ENCODE results near the gene ATP8B4.
A peak's percentile ranks its signal among the peaks of the same experiment; 100 is the strongest.

ATP8B4 gene

GRCh38 chr15:49900903-49901235 is 218.2 kb downstream of the ATP8B4 start:
- Histone ChIP-seq H3K36me3 (ENCODE audit: control insufficient read depth in 1 of 2, insufficient read depth in 2 of 2, low read length in 2 of 2) (no peaks in the 10 kb centered on the region), H4K8ac (ENCODE audit: low read depth, low read length) (no peak overlapping the region), H3K4me1 (ENCODE audit: control insufficient read depth in 1 of 2, insufficient read depth in 2 of 2, low read length in 2 of 2) (no peaks in the 10 kb centered on the region), H2BK120ac (ENCODE audit: insufficient read depth, low read length, poor library complexity) (no peak overlapping the region), H3K4me2 (ENCODE audit: low read length) (no peak overlapping the region), H3K18ac (ENCODE audit: low read length) (no peak overlapping the region), H2AK5ac (ENCODE audit: low read length) (no peak overlapping the region), H3K9me3 (ENCODE audit: insufficient read depth, low read depth, low read length) (no peaks in the 10 kb centered on the region), H3K27ac (ENCODE audit: low read depth, low read length) (no peak overlapping the region), H3K79me1 (ENCODE audit: low read length) (peaks cover 2% of the 10 kb centered on the region), H4K12ac (ENCODE audit: low read depth, low read length) (no peak overlapping the region), H3K23ac (ENCODE audit: low read length) (no peak overlapping the region), H3K27me3 (ENCODE audit: insufficient read depth, low read length) (no peaks in the 10 kb centered on the region), H3K14ac (ENCODE audit: low read length) (no peak overlapping the region), H3K79me2 (ENCODE audit: control insufficient read depth, insufficient read depth, low read length, poor library complexity) (no peaks in the 10 kb centered on the region), H3K4me3 (ENCODE audit: low read depth, low read length) (no peak overlapping the region), H3K9ac (ENCODE audit: low read length) (no peak overlapping the region), H3K4ac (ENCODE audit: low read depth, low read length) (no peak overlapping the region), H2BK12ac (ENCODE audit: low read length) (no peak overlapping the region), H4K91ac (ENCODE audit: low read depth, low read length) (no peak overlapping the region), H2AFZ (ENCODE audit: insufficient read depth, low read length, poor library complexity) (no peak overlapping the region), H2BK5ac (ENCODE audit: low read depth, low read length, poor library complexity) (no peak overlapping the region)
- no peak for DNase-seq
- WGBS (ENCODE audit: extremely low coverage, insufficient coverage, insufficient read length), result no CpG with 5 or more reads among the region's 1 CpG

GRCh38 chr15:49900006-49900902 is 218.8 kb downstream of the ATP8B4 start:
- H3K27me3 ChIP-seq (ENCODE audit: insufficient read depth, low read length), result no peaks in the 10 kb centered on the region
- no peak overlapping the region for H2AK5ac ChIP-seq (ENCODE audit: low read length)
- no peaks in the 10 kb centered on the region for H3K79me2 ChIP-seq (ENCODE audit: control insufficient read depth, insufficient read depth, low read length, poor library complexity)
- no peak overlapping the region for H3K4ac ChIP-seq (ENCODE audit: low read depth, low read length)
- H3K9me3 ChIP-seq (ENCODE audit: insufficient read depth, low read depth, low read length), result no peaks in the 10 kb centered on the region
- no peak overlapping the region for H3K14ac ChIP-seq (ENCODE audit: low read length)
- H2BK12ac ChIP-seq (ENCODE audit: low read length), result no peak overlapping the region
- no CpG with 5 or more reads among the region's 5 CpGs for WGBS (ENCODE audit: extremely low coverage, insufficient coverage, insufficient read length)
- H3K36me3 ChIP-seq (ENCODE audit: control insufficient read depth in 1 of 2, insufficient read depth in 2 of 2, low read length in 2 of 2), result no peaks in the 10 kb centered on the region
- peaks cover 2% of the 10 kb centered on the region for H3K79me1 ChIP-seq (ENCODE audit: low read length)
- DNase-seq, result peak in 1 of 2 donors; percentile 45
- H3K4me1 ChIP-seq (ENCODE audit: control insufficient read depth in 1 of 2, insufficient read depth in 2 of 2, low read length in 2 of 2), result no peaks in the 10 kb centered on the region
- H4K91ac ChIP-seq (ENCODE audit: low read depth, low read length), result no peak overlapping the region
- peak overlapping the region; percentile 57 for H3K27ac ChIP-seq (ENCODE audit: low read depth, low read length)
- H3K4me2 ChIP-seq (ENCODE audit: low read length), result no peak overlapping the region
- H2AFZ ChIP-seq (ENCODE audit: insufficient read depth, low read length, poor library complexity), result no peak overlapping the region
- no peak overlapping the region for H4K8ac ChIP-seq (ENCODE audit: low read depth, low read length)
- H2BK5ac ChIP-seq (ENCODE audit: low read depth, low read length, poor library complexity), result no peak overlapping the region
- H2BK120ac ChIP-seq (ENCODE audit: insufficient read depth, low read length, poor library complexity), result no peak overlapping the region
- H3K4me3 ChIP-seq (ENCODE audit: low read depth, low read length), result no peak overlapping the region
- no peak overlapping the region for H4K12ac ChIP-seq (ENCODE audit: low read depth, low read length)
- H3K18ac ChIP-seq (ENCODE audit: low read length), result no peak overlapping the region
- no peak overlapping the region for H3K23ac ChIP-seq (ENCODE audit: low read length)
- H3K9ac ChIP-seq (ENCODE audit: low read length), result no peak overlapping the region

- WGBS (ENCODE audit: extremely low coverage, insufficient coverage, insufficient read length), result no CpG with 5 or more reads among the region's 2 CpGs
- Histone ChIP-seq H3K4me1 (ENCODE audit: control insufficient read depth in 1 of 2, insufficient read depth in 2 of 2, low read length in 2 of 2) (peaks cover 0 to 2% of the 10 kb centered on the region in 2 experiments), H3K36me3 (ENCODE audit: control insufficient read depth in 1 of 2, insufficient read depth in 2 of 2, low read length in 2 of 2) (no peaks in the 10 kb centered on the region), H2AFZ (ENCODE audit: insufficient read depth, low read length, poor library complexity) (no peak overlapping the region), H2AK5ac (ENCODE audit: low read length) (no peak overlapping the region), H4K91ac (ENCODE audit: low read depth, low read length) (peak overlapping the region; percentile 35), H3K27ac (ENCODE audit: low read depth, low read length) (no peak overlapping the region), H2BK5ac (ENCODE audit: low read depth, low read length, poor library complexity) (no peak overlapping the region), H3K14ac (ENCODE audit: low read length) (no peak overlapping the region), H3K4ac (ENCODE audit: low read depth, low read length) (no peak overlapping the region), H3K9ac (ENCODE audit: low read length) (no peak overlapping the region), H3K4me3 (ENCODE audit: low read depth, low read length) (no peak overlapping the region), H3K79me1 (ENCODE audit: low read length) (peaks cover 4% of the 10 kb centered on the region), H3K79me2 (ENCODE audit: control insufficient read depth, insufficient read depth, low read length, poor library complexity) (no peaks in the 10 kb centered on the region), H2BK120ac (ENCODE audit: insufficient read depth, low read length, poor library complexity) (no peak overlapping the region), H3K4me2 (ENCODE audit: low read length) (no peak overlapping the region), H4K8ac (ENCODE audit: low read depth, low read length) (no peak overlapping the region), H2BK12ac (ENCODE audit: low read length) (peak overlapping the region; percentile 86), H3K23ac (ENCODE audit: low read length) (no peak overlapping the region), H3K18ac (ENCODE audit: low read length) (no peak overlapping the region), H3K27me3 (ENCODE audit: insufficient read depth, low read length) (no peaks in the 10 kb centered on the region), H4K12ac (ENCODE audit: low read depth, low read length) (no peak overlapping the region), H3K9me3 (ENCODE audit: insufficient read depth, low read depth, low read length) (no peaks in the 10 kb centered on the region)
- DNase-seq, result peak; percentile 13 to 62
These were observed 220.3 kb downstream of the ATP8B4 start for GRCh38 chr15:49898575-49899283.

- Histone ChIP-seq H2BK12ac (ENCODE audit: low read length) (peak overlapping the region; percentile 76), H3K23ac (ENCODE audit: low read length) (no peak overlapping the region), H4K91ac (ENCODE audit: low read depth, low read length) (no peak overlapping the region), H2AFZ (ENCODE audit: insufficient read depth, low read length, poor library complexity) (no peak overlapping the region), H3K4me1 (ENCODE audit: control insufficient read depth in 1 of 2, insufficient read depth in 2 of 2, low read length in 2 of 2) (peaks cover 0 to 2% of the 10 kb centered on the region in 2 experiments), H3K36me3 (ENCODE audit: control insufficient read depth in 1 of 2, insufficient read depth in 2 of 2, low read length in 2 of 2) (no peaks in the 10 kb centered on the region), H3K9ac (ENCODE audit: low read length) (no peak overlapping the region), H4K12ac (ENCODE audit: low read depth, low read length) (no peak overlapping the region), H2AK5ac (ENCODE audit: low read length) (no peak overlapping the region), H2BK120ac (ENCODE audit: insufficient read depth, low read length, poor library complexity) (no peak overlapping the region), H3K9me3 (ENCODE audit: insufficient read depth, low read depth, low read length) (no peaks in the 10 kb centered on the region), H3K4me2 (ENCODE audit: low read length) (no peak overlapping the region), H3K18ac (ENCODE audit: low read length) (no peak overlapping the region), H3K27me3 (ENCODE audit: insufficient read depth, low read length) (no peaks in the 10 kb centered on the region), H3K4me3 (ENCODE audit: low read depth, low read length) (no peak overlapping the region), H3K79me1 (ENCODE audit: low read length) (peaks cover 4% of the 10 kb centered on the region), H3K14ac (ENCODE audit: low read length) (no peak overlapping the region), H2BK5ac (ENCODE audit: low read depth, low read length, poor library complexity) (no peak overlapping the region), H4K8ac (ENCODE audit: low read depth, low read length) (no peak overlapping the region), H3K27ac (ENCODE audit: low read depth, low read length) (no peak overlapping the region), H3K79me2 (ENCODE audit: control insufficient read depth, insufficient read depth, low read length, poor library complexity) (no peaks in the 10 kb centered on the region), H3K4ac (ENCODE audit: low read depth, low read length) (no peak overlapping the region)
- no peak for DNase-seq
These were observed 220.9 kb downstream of the ATP8B4 start for GRCh38 chr15:49898097-49898496.
